ENCODE results near the gene DRC7. TPM values are rescaled to one million over a fixed set of nuclear protein-coding genes. Genes with fewer than 3 reads are reported as not detected.
"Not testable (repeated sequence)": the region's sequence is repeated elsewhere in the genome, so short reads cannot be mapped to it uniquely, and the experiment has no call there.

The DRC7 gene
- polyA plus RNA-seq, 1 donor from 2014 or later = 1.4 TPM

DNA sequence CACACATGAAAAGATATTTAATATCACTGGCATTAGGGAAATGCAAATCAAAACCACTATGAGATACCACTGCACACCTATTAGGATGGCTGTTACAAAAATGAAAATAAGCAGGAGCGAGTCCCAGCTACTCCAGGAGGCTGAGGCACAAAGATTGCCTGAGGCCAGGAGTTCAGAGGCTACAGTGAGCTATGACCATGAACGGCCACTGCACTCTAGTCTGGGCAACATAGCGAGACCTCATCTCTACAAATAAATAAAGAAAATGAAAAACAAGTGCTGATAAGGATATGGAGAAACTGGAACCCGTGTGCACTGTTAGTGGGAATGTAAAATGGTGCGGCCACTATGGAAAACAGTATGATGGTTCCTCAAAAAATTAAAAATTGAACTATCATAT lies 84.1 kb downstream of the DRC7 start:
- Histone ChIP-seq H3K9me2 (ENCODE audit: insufficient read depth, low read length) (no peaks in the 10 kb centered on the region), H2AFZ (ENCODE audit: low read depth, low read length) (no peak overlapping the region), H3K4me3 (ENCODE audit: low read length) (no peak overlapping the region), H3K36me3 (ENCODE audit: insufficient read depth, low read length) (no peaks in the 10 kb centered on the region), H3K27me3 (ENCODE audit: insufficient read depth, low read depth, low read length) (no peaks in the 10 kb centered on the region), H3K4me2 (ENCODE audit: low read length) (no peak overlapping the region), H3K9ac (ENCODE audit: low read length) (no peak overlapping the region), H3K27ac (ENCODE audit: low read length) (no peak overlapping the region), H3K9me3 (ENCODE audit: low read length) (no peaks in the 10 kb centered on the region), H4K20me1 (ENCODE audit: insufficient read depth) (no peaks in the 10 kb centered on the region), H3F3A (ENCODE audit: insufficient read depth, low read length, poor library complexity, severe bottlenecking) (no peaks in the 10 kb centered on the region), H3K79me2 (replicated peaks; ENCODE audit: insufficient read depth, low read length) (no peaks in the 10 kb centered on the region)
- no peak for TF ChIP-seq EP300 (conservative IDR thresholded peaks at IDR 0.05; ENCODE audit: poor library complexity, severe bottlenecking)

DNA sequence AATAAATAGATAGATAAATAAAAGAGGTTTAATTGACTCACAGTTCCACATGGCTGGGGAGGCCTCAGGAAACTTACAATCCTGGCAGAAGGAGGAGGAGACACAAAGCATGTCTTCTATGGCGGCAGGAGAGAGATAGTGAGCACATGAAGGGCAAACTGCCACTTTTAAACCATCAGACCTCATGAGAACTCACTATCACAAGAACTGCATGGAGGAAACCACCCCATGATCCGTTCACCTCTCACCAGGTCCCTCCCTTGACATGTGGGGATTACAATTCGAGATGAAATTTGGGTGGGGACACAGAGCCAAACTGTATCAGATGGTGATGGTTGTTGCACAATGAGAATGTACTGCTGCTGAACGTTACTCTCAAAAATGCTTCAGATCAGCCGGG lies 85.2 kb downstream of the DRC7 start:
- H3K36me3 ChIP-seq (ENCODE audit: insufficient read depth, low read length); H4K20me1 ChIP-seq (ENCODE audit: insufficient read depth); H3K79me2 ChIP-seq (replicated peaks; ENCODE audit: insufficient read depth, low read length): not testable (repeated sequence)

DNA sequence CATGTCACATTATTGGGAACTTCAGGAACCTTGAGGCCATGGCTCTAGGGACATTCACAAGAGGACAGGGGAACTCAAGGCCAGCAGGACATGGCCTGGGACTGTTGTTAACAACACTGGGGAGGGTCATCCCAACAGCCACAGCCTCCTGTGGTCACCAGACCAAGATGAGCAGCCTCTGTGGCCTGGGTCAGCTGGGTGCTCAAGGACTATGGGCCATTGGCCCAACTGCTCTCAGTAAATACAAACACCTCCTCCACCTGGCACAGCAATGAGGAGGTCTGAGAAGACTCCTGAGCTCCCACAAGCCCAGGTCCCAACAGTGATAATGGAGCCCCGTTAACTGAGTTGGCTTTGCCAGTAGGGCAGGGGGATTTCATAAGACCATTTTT lies 86.7 kb downstream of the DRC7 start:
- H3K9me2 ChIP-seq (ENCODE audit: insufficient read depth, low read length) = no peaks in the 10 kb centered on the region
- no peak overlapping the region for H3K27ac ChIP-seq (ENCODE audit: low read length)
- no peak overlapping the region for H2AFZ ChIP-seq (ENCODE audit: low read depth, low read length)
- TF ChIP-seq SMC3 (conservative IDR thresholded peaks at IDR 0.05; ENCODE audit: poor library complexity) (no peak), TAF1 (IDR thresholded peaks at IDR 0.05; ENCODE audit: low read depth) (no peak), MXI1 (conservative IDR thresholded peaks at IDR 0.05; ENCODE audit: poor library complexity, severe bottlenecking) (no peak), POLR2AphosphoS5 (IDR thresholded peaks at IDR 0.05) (no peak), RAD21 (conservative IDR thresholded peaks at IDR 0.05) (no peak), EZH2 (IDR thresholded peaks at IDR 0.05; ENCODE audit: borderline replicate concordance, insufficient read depth, low read length, poor library complexity, severe bottlenecking) (no peak), EP300 (conservative IDR thresholded peaks at IDR 0.05; ENCODE audit: poor library complexity, severe bottlenecking) (no peak)
- TF ChIP-seq, protein P1, sequence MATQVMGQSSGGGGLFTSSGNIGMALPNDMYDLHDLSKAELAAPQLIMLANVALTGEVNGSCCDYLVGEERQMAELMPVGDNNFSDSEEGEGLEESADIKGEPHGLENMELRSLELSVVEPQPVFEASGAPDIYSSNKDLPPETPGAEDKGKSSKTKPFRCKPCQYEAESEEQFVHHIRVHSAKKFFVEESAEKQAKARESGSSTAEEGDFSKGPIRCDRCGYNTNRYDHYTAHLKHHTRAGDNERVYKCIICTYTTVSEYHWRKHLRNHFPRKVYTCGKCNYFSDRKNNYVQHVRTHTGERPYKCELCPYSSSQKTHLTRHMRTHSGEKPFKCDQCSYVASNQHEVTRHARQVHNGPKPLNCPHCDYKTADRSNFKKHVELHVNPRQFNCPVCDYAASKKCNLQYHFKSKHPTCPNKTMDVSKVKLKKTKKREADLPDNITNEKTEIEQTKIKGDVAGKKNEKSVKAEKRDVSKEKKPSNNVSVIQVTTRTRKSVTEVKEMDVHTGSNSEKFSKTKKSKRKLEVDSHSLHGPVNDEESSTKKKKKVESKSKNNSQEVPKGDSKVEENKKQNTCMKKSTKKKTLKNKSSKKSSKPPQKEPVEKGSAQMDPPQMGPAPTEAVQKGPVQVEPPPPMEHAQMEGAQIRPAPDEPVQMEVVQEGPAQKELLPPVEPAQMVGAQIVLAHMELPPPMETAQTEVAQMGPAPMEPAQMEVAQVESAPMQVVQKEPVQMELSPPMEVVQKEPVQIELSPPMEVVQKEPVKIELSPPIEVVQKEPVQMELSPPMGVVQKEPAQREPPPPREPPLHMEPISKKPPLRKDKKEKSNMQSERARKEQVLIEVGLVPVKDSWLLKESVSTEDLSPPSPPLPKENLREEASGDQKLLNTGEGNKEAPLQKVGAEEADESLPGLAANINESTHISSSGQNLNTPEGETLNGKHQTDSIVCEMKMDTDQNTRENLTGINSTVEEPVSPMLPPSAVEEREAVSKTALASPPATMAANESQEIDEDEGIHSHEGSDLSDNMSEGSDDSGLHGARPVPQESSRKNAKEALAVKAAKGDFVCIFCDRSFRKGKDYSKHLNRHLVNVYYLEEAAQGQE (IDR thresholded peaks at IDR 0.05; ENCODE audit: borderline replicate concordance) = no peak
- TF ChIP-seq, protein P2, sequence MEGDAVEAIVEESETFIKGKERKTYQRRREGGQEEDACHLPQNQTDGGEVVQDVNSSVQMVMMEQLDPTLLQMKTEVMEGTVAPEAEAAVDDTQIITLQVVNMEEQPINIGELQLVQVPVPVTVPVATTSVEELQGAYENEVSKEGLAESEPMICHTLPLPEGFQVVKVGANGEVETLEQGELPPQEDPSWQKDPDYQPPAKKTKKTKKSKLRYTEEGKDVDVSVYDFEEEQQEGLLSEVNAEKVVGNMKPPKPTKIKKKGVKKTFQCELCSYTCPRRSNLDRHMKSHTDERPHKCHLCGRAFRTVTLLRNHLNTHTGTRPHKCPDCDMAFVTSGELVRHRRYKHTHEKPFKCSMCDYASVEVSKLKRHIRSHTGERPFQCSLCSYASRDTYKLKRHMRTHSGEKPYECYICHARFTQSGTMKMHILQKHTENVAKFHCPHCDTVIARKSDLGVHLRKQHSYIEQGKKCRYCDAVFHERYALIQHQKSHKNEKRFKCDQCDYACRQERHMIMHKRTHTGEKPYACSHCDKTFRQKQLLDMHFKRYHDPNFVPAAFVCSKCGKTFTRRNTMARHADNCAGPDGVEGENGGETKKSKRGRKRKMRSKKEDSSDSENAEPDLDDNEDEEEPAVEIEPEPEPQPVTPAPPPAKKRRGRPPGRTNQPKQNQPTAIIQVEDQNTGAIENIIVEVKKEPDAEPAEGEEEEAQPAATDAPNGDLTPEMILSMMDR (IDR thresholded peaks at IDR 0.05; ENCODE audit: poor library complexity, severe bottlenecking) = no peak
- H3K27me3 ChIP-seq (ENCODE audit: insufficient read depth, low read depth, low read length) = no peaks in the 10 kb centered on the region
- H3K4me3 ChIP-seq (ENCODE audit: low read length) = no peak overlapping the region
- no peaks in the 10 kb centered on the region for H3F3A ChIP-seq (ENCODE audit: insufficient read depth, low read length, poor library complexity, severe bottlenecking)
- no peaks in the 10 kb centered on the region for H4K20me1 ChIP-seq (ENCODE audit: insufficient read depth)
- no peaks in the 10 kb centered on the region for H3K36me3 ChIP-seq (ENCODE audit: insufficient read depth, low read length)
- no peak overlapping the region for H3K4me2 ChIP-seq (ENCODE audit: low read length)
- H3K9ac ChIP-seq (ENCODE audit: low read length) = no peak overlapping the region
- H3K79me2 ChIP-seq (replicated peaks; ENCODE audit: insufficient read depth, low read length) = no peaks in the 10 kb centered on the region
- no peaks in the 10 kb centered on the region for H3K9me3 ChIP-seq (ENCODE audit: low read length)

More for the DNA sequence above, 85.2 kb downstream of the DRC7 start:
- H3K9ac ChIP-seq (ENCODE audit: low read length); H3K4me2 ChIP-seq (ENCODE audit: low read length); H3K9me3 ChIP-seq (ENCODE audit: low read length); H3K27me3 ChIP-seq (ENCODE audit: insufficient read depth, low read depth, low read length); H3K4me3 ChIP-seq (ENCODE audit: low read length); H2AFZ ChIP-seq (ENCODE audit: low read depth, low read length); H3F3A ChIP-seq (ENCODE audit: insufficient read depth, low read length, poor library complexity, severe bottlenecking); H3K9me2 ChIP-seq (ENCODE audit: insufficient read depth, low read length); H3K27ac ChIP-seq (ENCODE audit: low read length): not testable (repeated sequence)

Small RNAs within 50 kb of the gene (small RNA-seq; reads per million reads assigned to genes)
- 0 reads per million in 3 experiments for gene MIR6772

Other genes with a start within 250 kb of the DRC7 start
- gene CIAPIN1, start 247.4 kb upstream of the DRC7 start, polyA plus RNA-seq = 117 and 131 TPM in 2 replicates
- 78.7 and 95.0 TPM in 2 replicates for gene COQ9, start 247.3 kb upstream of the DRC7 start, polyA plus RNA-seq
- 109 and 132 TPM in 2 replicates for gene POLR2C, start 232.1 kb upstream of the DRC7 start, polyA plus RNA-seq
- 214 and 250 TPM in 2 replicates for gene DOK4, start 208.3 kb upstream of the DRC7 start, polyA plus RNA-seq
- 0.20 TPM in 1 of 2 replicates, not detected in the other for gene CCDC102A, start 158.2 kb upstream of the DRC7 start, polyA plus RNA-seq
- gene ADGRG5, start 152.2 kb upstream of the DRC7 start, polyA plus RNA-seq = 0.19 and 0.58 TPM in 2 replicates
- gene ADGRG1, start 66.2 kb upstream of the DRC7 start, polyA plus RNA-seq = 80.6 and 86.8 TPM in 2 replicates
- gene ADGRG3, start 26.5 kb upstream of the DRC7 start, polyA plus RNA-seq = 0.62 and 0.86 TPM in 2 replicates
- gene KATNB1, start 41.0 kb downstream of the DRC7 start, polyA plus RNA-seq = 56.4 and 57.9 TPM in 2 replicates
- 29.7 and 33.2 TPM in 2 replicates for gene KIFC3, start 107.7 kb downstream of the DRC7 start, polyA plus RNA-seq

Measured in neural cell (in vitro differentiated cells).